Measurements from ENCODE around the gene OR10T2.
"Not testable (repeated sequence)": the region's sequence is repeated elsewhere in the genome, so short reads cannot be mapped to it uniquely, and the experiment has no call there.

OR10T2 gene

GRCh38 chr1:158398818-158399514 lies at the start of gene OR10T2:
Gene OR10T2, minus strand, starts transcription at chr1:158399466. Its CDS starts 0 bp downstream, at chr1:158399466.
- Histone ChIP-seq H3K27ac (no peak within 1 kb of the TSS), H3K9me3 (ENCODE audit: severe bottlenecking) (no peaks in the 10 kb centered on the region), H3K4me3 (ENCODE audit: low read depth, low read length) (no peak within 1 kb of the TSS), H3K36me3 (no peaks in the 10 kb centered on the region), H3K27me3 (ENCODE audit: insufficient read depth, low read depth, severe bottlenecking) (peaks cover 68% of the 10 kb centered on the region)
- DNase-seq, result no peak
- TF ChIP-seq, protein P1, sequence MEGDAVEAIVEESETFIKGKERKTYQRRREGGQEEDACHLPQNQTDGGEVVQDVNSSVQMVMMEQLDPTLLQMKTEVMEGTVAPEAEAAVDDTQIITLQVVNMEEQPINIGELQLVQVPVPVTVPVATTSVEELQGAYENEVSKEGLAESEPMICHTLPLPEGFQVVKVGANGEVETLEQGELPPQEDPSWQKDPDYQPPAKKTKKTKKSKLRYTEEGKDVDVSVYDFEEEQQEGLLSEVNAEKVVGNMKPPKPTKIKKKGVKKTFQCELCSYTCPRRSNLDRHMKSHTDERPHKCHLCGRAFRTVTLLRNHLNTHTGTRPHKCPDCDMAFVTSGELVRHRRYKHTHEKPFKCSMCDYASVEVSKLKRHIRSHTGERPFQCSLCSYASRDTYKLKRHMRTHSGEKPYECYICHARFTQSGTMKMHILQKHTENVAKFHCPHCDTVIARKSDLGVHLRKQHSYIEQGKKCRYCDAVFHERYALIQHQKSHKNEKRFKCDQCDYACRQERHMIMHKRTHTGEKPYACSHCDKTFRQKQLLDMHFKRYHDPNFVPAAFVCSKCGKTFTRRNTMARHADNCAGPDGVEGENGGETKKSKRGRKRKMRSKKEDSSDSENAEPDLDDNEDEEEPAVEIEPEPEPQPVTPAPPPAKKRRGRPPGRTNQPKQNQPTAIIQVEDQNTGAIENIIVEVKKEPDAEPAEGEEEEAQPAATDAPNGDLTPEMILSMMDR (IDR thresholded peaks at IDR 0.05; ENCODE audit: low read depth, low read length), result no peak

DNA sequence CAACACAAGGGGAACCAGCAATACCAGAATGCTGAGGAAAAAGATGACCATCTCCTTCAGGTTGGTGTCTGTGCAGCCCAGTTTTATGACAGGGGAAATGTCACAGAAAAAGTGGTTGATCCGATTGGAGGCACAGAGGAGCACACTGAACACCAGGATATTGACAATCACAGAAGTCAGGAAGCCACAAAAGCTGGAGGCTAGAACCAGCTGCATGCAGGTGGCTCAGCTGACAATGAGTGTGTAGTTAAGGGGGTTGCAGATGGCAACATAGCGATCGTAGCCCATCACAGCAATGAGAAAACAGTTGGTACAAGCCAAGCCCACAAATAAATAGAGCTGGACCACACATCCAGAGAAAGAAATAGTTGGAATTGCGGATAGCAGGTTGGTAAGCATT lies 46.1 kb upstream of the OR10T2 start:
- peaks cover 36% of the 10 kb centered on the region for H3K27me3 ChIP-seq (ENCODE audit: insufficient read depth, low read depth, severe bottlenecking)
- no peak for DNase-seq
- H3K27ac ChIP-seq, result no peak overlapping the region
- TF ChIP-seq, protein P1 (IDR thresholded peaks at IDR 0.05; ENCODE audit: low read depth, low read length), result no peak
- no peaks in the 10 kb centered on the region for H3K9me3 ChIP-seq (ENCODE audit: severe bottlenecking)
- H3K36me3 ChIP-seq, result no peaks in the 10 kb centered on the region
- no peak overlapping the region for H3K4me3 ChIP-seq (ENCODE audit: low read depth, low read length)

DNA sequence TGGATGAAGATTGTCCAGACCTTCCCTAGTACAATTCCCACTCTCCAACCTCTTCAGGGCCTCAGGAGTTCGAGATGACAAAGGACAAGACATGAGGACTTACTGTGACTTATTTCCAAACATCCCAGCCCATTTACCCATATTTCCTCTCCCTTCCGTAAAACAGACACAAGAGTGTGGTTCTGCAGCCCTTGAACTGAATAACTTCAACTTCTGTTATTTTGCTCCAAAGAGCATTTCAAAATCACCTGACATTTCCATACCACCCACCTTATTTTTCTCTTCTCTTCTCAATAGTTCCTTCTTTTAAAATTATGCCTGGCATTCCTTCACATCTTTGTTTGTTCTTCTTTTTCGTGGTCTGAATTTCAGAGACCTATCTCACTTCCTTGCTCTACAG lies 35.5 kb upstream of the OR10T2 start:
- TF ChIP-seq, protein P1 (IDR thresholded peaks at IDR 0.05; ENCODE audit: low read depth, low read length), result no peak
- no peak for DNase-seq
- Histone ChIP-seq H3K4me3 (ENCODE audit: low read depth, low read length) (no peak overlapping the region), H3K27me3 (ENCODE audit: insufficient read depth, low read depth, severe bottlenecking) (peaks cover 72% of the 10 kb centered on the region), H3K9me3 (ENCODE audit: severe bottlenecking) (no peaks in the 10 kb centered on the region), H3K27ac (no peak overlapping the region), H3K36me3 (no peaks in the 10 kb centered on the region)

DNA sequence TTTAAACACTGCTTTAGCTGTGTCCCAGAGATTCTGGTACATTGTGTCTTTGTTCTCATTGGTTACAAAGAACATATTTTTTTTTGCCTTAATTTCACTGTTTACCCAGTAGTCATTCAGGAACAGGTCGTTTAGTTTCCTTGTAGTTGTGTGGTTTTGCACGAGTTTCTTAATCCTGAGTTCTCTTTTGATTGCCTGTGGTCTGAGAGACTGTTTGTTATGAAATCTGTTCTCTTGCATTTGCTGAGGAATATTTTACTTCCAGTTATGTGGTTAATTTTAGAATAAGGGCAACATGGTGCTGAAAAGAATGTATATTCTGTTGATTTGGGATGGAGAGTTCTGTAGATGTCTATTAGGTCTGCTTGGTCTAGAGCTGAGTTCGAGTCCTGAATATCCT lies 30.9 kb upstream of the OR10T2 start:
- H3K36me3 ChIP-seq; DNase-seq; H3K27ac ChIP-seq; H3K4me3 ChIP-seq (ENCODE audit: low read depth, low read length); H3K9me3 ChIP-seq (ENCODE audit: severe bottlenecking): not testable (repeated sequence)
- H3K27me3 ChIP-seq (ENCODE audit: insufficient read depth, low read depth, severe bottlenecking), result peaks cover 57% of the 10 kb centered on the region

DNA sequence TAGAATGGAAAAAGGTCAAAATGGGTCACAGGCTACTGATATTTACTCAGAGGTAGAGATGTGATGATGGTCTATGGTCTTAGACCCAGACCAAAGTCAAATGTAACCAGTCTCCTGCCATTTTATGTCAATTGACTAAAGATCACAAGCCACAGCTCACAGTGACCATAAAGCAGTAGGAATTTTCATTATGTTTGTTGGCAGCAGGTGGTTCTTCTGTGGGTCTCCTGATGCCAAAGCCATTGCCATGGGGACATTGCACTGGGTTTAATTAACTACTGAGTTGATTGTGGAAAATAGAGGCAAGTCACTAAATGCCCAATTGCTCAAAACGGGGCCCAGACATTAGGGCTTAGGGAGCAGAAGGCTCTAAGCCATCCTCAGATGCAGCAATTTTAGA lies 26.9 kb upstream of the OR10T2 start, which contains the start of gene OR10K2:
Gene OR10K2, minus strand, starts transcription at position 101 of the 400 bp plus-strand sequence. CDS start 5,371 bp downstream, outside the sequence.
- DNase-seq, result no peak
- H3K4me3 ChIP-seq (ENCODE audit: low read depth, low read length), result no peak within 1 kb of the TSS
- TF ChIP-seq, protein P1 (IDR thresholded peaks at IDR 0.05; ENCODE audit: low read depth, low read length), result no peak
- H3K36me3 ChIP-seq, result no peaks in the 10 kb centered on the region
- H3K9me3 ChIP-seq (ENCODE audit: severe bottlenecking), result no peaks in the 10 kb centered on the region
- no peak within 1 kb of the TSS for H3K27ac ChIP-seq
- peaks cover 47% of the 10 kb centered on the region for H3K27me3 ChIP-seq (ENCODE audit: insufficient read depth, low read depth, severe bottlenecking)

GRCh38 chr1:158425027-158425426 lies 25.8 kb upstream of the OR10T2 start:
- Histone ChIP-seq H3K27me3 (ENCODE audit: insufficient read depth, low read depth, severe bottlenecking) (peaks cover 48% of the 10 kb centered on the region), H3K9me3 (ENCODE audit: severe bottlenecking) (no peaks in the 10 kb centered on the region), H3K27ac (no peak overlapping the region), H3K36me3 (no peaks in the 10 kb centered on the region), H3K4me3 (ENCODE audit: low read depth, low read length) (no peak overlapping the region)
- DNase-seq, result no peak
- TF ChIP-seq, protein P1 (IDR thresholded peaks at IDR 0.05; ENCODE audit: low read depth, low read length), result no peak

All from WERI-Rb-1 (cell line).